Liver (tissue), 9 donors: Measurements from ENCODE around the gene SPATA1. TPM values are rescaled to one million over a fixed set of nuclear protein-coding genes. Genes with fewer than 3 reads are reported as not detected.
A peak's percentile ranks its signal among the peaks of the same experiment; 100 is the strongest.

ENCODE experiments used
- DNase-seq: peaks from one replicate; pipeline ENCODE4 v3.0.0-alpha.2; 2017; ENCODE audit warnings: low spot score
- H3K27ac ChIP-seq, 2 donors: one replicate each; pipeline ENCODE4 v1.7.0; 2013; ENCODE audit warnings: inconsistent platforms in 2 of 2, low read length in 2 of 2, control low read depth in 1 of 2, low read depth in 1 of 2, mild to moderate bottlenecking in 1 of 2
- H3K27me3 ChIP-seq, 4 donors: one replicate each; pipeline versions ENCODE4 v1.6.1 to v1.7.0; 2013; ENCODE audit warnings: low read length in 3 of 4, inconsistent platforms in 1 of 4, mild to moderate bottlenecking in 1 of 4, moderate library complexity in 1 of 4; ENCODE audit not compliant: control insufficient read depth in 4 of 4, insufficient read depth in 4 of 4
- H3K36me3 ChIP-seq, 4 donors: one replicate each; pipeline versions ENCODE4 v1.6.1 to v1.7.0; 2013; ENCODE audit warnings: low read length in 3 of 4, mild to moderate bottlenecking in 3 of 4, low read depth in 1 of 4, moderate library complexity in 1 of 4; ENCODE audit not compliant: control insufficient read depth in 4 of 4, insufficient read depth in 3 of 4
- H3K4me1 ChIP-seq, 4 donors: one replicate each; pipeline versions ENCODE4 v1.6.1 to v1.7.0; 2013; ENCODE audit warnings: low read length in 3 of 4, mild to moderate bottlenecking in 3 of 4, moderate library complexity in 1 of 4; ENCODE audit not compliant: control insufficient read depth in 4 of 4, insufficient read depth in 4 of 4
- H3K4me3 ChIP-seq, 3 donors: one replicate each; pipeline versions ENCODE4 v1.6.1 to v1.7.0; 2013; ENCODE audit warnings: low read length in 3 of 3, control low read depth in 1 of 3, low read depth in 1 of 3, mild to moderate bottlenecking in 1 of 3
- H3K9ac ChIP-seq, 2 donors: one replicate each; pipeline ENCODE4 v1.7.0; 2013; ENCODE audit warnings: low read length in 2 of 2, mild to moderate bottlenecking in 2 of 2, moderate library complexity in 2 of 2, control low read depth in 1 of 2, low read depth in 1 of 2
- H3K9me3 ChIP-seq, 4 donors: one replicate each; pipeline versions ENCODE4 v1.6.1 to v1.7.0; 2013; ENCODE audit warnings: low read length in 3 of 4; ENCODE audit not compliant: control insufficient read depth in 4 of 4
- EGR1 ChIP-seq, 2 donors: IDR thresholded peaks; 2 replicates each; pipeline ENCODE4 v1.6.1; 2016 to 2018; ENCODE audit warnings: antibody characterized with exemption in 2 of 2, low read depth in 2 of 2
- FOXA1 ChIP-seq: IDR thresholded peaks from 2 replicates; pipeline ENCODE4 v1.6.1; 2016; ENCODE audit warnings: antibody characterized with exemption
- FOXA2 ChIP-seq: IDR thresholded peaks from 2 replicates; pipeline ENCODE4 v1.6.1; 2016; ENCODE audit warnings: antibody characterized with exemption
- GABPA ChIP-seq, 2 donors: IDR thresholded peaks in 1 of 2; conservative IDR thresholded peaks in 1 of 2; 2 replicates each; pipeline ENCODE4 v1.6.1; 2016; ENCODE audit warnings: antibody characterized with exemption in 2 of 2, mild to moderate bottlenecking in 1 of 2, moderate library complexity in 1 of 2
- HNF4A ChIP-seq, 2 donors: conservative IDR thresholded peaks; 2 replicates each; pipeline ENCODE4 v1.6.1; 2016; ENCODE audit warnings: antibody characterized with exemption in 2 of 2, mild to moderate bottlenecking in 2 of 2
- HNF4G ChIP-seq: IDR thresholded peaks from 2 replicates; pipeline ENCODE4 v1.6.1; 2016; ENCODE audit warnings: antibody characterized with exemption
- JUND ChIP-seq, 2 donors: IDR thresholded peaks; 2 replicates each; pipeline ENCODE4 v1.6.1; 2016; ENCODE audit warnings: antibody characterized with exemption in 2 of 2
- NR2F2 ChIP-seq: IDR thresholded peaks from 2 replicates; pipeline ENCODE4 v1.6.1; 2016; ENCODE audit warnings: antibody characterized with exemption
- RAD21 ChIP-seq, 2 donors: IDR thresholded peaks; 2 replicates each; pipeline ENCODE4 v1.6.1; 2016; ENCODE audit warnings: antibody characterized with exemption in 2 of 2, mild to moderate bottlenecking in 2 of 2
- RXRA ChIP-seq, 2 donors: IDR thresholded peaks; 2 replicates each; pipeline ENCODE4 v1.6.1; 2017 to 2018; ENCODE audit warnings: antibody characterized with exemption in 2 of 2, mild to moderate bottlenecking in 1 of 2
- SP1 ChIP-seq: IDR thresholded peaks from 2 replicates; pipeline ENCODE4 v1.6.1; 2018; ENCODE audit warnings: antibody characterized with exemption, mild to moderate bottlenecking
- TAF1 ChIP-seq: conservative IDR thresholded peaks from 2 replicates; pipeline ENCODE4 v1.6.1; 2016; ENCODE audit warnings: antibody characterized with exemption, mild to moderate bottlenecking
- YY1 ChIP-seq: IDR thresholded peaks from 2 replicates; pipeline ENCODE4 v1.6.1; 2016; ENCODE audit warnings: antibody characterized with exemption, mild to moderate bottlenecking
- WGBS: extraction: QIAGEN DNeasy Blood & Tissue Kit; methylation state at CpG from one replicate; pipeline ENCODE4 v1.1.7; 2013; 5-methylcytosine and 5-hydroxymethylcytosine counted together
- polyA plus RNA-seq, 2 donors: library from polyadenylated mRNA; stranded (reverse) in 1 of 2; unstranded in 1 of 2; fragments of 200-250 nt in 1 of 2; fragments of >200 nt in 1 of 2; fragmentation: Nextera tagmentation in 1 of 2; extraction: Ambion mirVana in 1 of 2; gene quantifications; one replicate each; pipeline versions ENCODE4 v1.2.1 to v1.2.3, GENCODE V29; 2013 to 2015
- total RNA-seq, 2 donors: library from RNA; depleted of rRNA; stranded (reverse); fragments of >200 nt; gene quantifications; one replicate each; pipeline ENCODE4 v1.2.3, GENCODE V29; 2014
- TF ChIP-seq, protein P1 (sequence below): IDR thresholded peaks from 2 replicates; pipeline ENCODE4 v1.6.1; 2016; ENCODE audit warnings: antibody characterized with exemption
- TF ChIP-seq, protein P2 (sequence below): IDR thresholded peaks from 2 replicates; pipeline ENCODE4 v1.6.1; 2016; ENCODE audit warnings: antibody characterized with exemption
- TF ChIP-seq, protein P3 (sequence below): fragments of 150-350 bp; IDR thresholded peaks from 2 replicates; pipeline ENCODE4 v1.5.1; 2017; ENCODE audit warnings: improper control_type of control experiment, low read depth, low read length; ENCODE audit not compliant: missing input control
- TF ChIP-seq, protein P4 (sequence below): IDR thresholded peaks from 2 replicates; pipeline ENCODE4 v1.6.1; 2016; ENCODE audit warnings: antibody characterized with exemption
- TF ChIP-seq, protein P5 (sequence below): IDR thresholded peaks from 2 replicates; pipeline ENCODE4 v1.6.1; 2016; ENCODE audit warnings: antibody characterized with exemption, mild to moderate bottlenecking
- donor health status: healthy.
- donor health status: healthy.
- donor health status: healthy.
- donor health status: healthy.
- donor health status: healthy.

SPATA1 gene
- total and polyA plus RNA-seq, 4 donors: 0.06 to 2.2 (median 0.54) TPM

DNA sequence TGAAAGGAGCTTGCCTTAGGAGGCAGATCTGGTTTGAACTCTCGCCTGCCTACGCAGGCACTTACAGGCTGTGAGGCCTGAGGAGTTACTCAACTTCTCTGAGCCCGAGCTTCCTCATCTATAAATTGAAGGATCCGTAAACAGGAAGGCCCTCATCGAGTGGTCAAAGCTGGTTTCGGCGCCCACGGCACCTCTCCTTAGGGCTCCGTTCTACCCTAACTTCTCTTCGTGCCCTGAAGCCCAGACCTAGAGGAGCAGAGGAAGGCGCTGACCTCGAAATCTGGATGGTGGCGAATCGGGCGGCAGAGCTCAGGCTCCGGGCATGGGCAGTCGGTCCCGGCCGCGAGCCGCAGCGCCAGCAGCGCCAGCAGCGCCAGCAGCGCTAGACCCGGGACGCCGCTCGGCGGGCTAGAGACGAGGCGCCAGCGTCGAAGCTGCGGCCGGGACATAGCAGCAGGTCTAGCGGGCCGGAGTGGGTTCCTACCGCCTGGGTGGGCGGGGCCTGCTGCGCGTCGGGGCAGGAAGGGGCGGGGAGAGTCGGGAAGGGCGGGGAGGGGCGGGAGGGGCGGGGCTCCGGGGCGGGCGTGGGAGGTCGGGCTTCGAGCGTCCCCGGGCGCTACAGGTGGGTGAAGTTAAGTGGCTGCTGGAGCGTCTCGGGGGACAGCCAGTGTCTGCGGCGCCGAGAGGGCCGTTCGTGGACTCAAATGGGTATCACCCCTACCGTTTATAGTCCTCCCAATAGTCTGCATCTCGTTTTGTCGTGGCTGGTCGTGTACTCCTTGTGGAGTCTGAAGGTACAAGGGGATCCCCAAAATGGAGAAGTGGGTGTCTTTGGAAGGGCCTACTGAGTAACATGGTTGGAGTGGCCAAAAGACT, 68.0 kb downstream of the SPATA1 start, which contains the start of gene CTBS:
TSS of gene CTBS (minus strand) at position 474 of the 876 bp plus-strand sequence. CDS start at position 449, 25 bp downstream.
- Histone ChIP-seq H3K27ac (peak within 1 kb of the TSS; percentile 94 to 99), H3K9ac (peak within 1 kb of the TSS; percentile 95 to 97), H3K4me3 (peak within 1 kb of the TSS; percentile 81 to 87 (median 81)), H3K4me1 (peaks cover 0 to 12% (median 4%) of the 10 kb centered on the region in 4 donors), H3K9me3 (no peaks in the 10 kb centered on the region), H3K36me3 (peaks cover 0 to 10% (median 2%) of the 10 kb centered on the region in 4 donors), H3K27me3 (no peaks in the 10 kb centered on the region)
- peak; percentile 91 for DNase-seq
- peak in 1 of 2 donors; percentile 15 for TF ChIP-seq GABPA (IDR thresholded peaks at IDR 0.05 in 1 of 2, conservative IDR thresholded peaks at IDR 0.05 in 1 of 2)
- peak; percentile 29 for TF ChIP-seq SP1
- TF ChIP-seq, protein P1, sequence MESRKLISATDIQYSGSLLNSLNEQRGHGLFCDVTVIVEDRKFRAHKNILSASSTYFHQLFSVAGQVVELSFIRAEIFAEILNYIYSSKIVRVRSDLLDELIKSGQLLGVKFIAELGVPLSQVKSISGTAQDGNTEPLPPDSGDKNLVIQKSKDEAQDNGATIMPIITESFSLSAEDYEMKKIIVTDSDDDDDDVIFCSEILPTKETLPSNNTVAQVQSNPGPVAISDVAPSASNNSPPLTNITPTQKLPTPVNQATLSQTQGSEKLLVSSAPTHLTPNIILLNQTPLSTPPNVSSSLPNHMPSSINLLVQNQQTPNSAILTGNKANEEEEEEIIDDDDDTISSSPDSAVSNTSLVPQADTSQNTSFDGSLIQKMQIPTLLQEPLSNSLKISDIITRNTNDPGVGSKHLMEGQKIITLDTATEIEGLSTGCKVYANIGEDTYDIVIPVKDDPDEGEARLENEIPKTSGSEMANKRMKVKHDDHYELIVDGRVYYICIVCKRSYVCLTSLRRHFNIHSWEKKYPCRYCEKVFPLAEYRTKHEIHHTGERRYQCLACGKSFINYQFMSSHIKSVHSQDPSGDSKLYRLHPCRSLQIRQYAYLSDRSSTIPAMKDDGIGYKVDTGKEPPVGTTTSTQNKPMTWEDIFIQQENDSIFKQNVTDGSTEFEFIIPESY: no peak
- no peak for TF ChIP-seq EGR1 (IDR thresholded peaks at IDR 0.05; ENCODE audit: low read depth in 2 of 2)
- no peak for TF ChIP-seq HNF4G
- TF ChIP-seq, protein P2, sequence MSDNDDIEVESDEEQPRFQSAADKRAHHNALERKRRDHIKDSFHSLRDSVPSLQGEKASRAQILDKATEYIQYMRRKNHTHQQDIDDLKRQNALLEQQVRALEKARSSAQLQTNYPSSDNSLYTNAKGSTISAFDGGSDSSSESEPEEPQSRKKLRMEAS: no peak
- TF ChIP-seq, protein P3, sequence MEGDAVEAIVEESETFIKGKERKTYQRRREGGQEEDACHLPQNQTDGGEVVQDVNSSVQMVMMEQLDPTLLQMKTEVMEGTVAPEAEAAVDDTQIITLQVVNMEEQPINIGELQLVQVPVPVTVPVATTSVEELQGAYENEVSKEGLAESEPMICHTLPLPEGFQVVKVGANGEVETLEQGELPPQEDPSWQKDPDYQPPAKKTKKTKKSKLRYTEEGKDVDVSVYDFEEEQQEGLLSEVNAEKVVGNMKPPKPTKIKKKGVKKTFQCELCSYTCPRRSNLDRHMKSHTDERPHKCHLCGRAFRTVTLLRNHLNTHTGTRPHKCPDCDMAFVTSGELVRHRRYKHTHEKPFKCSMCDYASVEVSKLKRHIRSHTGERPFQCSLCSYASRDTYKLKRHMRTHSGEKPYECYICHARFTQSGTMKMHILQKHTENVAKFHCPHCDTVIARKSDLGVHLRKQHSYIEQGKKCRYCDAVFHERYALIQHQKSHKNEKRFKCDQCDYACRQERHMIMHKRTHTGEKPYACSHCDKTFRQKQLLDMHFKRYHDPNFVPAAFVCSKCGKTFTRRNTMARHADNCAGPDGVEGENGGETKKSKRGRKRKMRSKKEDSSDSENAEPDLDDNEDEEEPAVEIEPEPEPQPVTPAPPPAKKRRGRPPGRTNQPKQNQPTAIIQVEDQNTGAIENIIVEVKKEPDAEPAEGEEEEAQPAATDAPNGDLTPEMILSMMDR: no peak
- no peak for TF ChIP-seq YY1
- TF ChIP-seq, protein P4, sequence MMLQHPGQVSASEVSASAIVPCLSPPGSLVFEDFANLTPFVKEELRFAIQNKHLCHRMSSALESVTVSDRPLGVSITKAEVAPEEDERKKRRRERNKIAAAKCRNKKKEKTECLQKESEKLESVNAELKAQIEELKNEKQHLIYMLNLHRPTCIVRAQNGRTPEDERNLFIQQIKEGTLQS: no peak
- peak; percentile 71 for TF ChIP-seq TAF1
- TF ChIP-seq, protein P5, sequence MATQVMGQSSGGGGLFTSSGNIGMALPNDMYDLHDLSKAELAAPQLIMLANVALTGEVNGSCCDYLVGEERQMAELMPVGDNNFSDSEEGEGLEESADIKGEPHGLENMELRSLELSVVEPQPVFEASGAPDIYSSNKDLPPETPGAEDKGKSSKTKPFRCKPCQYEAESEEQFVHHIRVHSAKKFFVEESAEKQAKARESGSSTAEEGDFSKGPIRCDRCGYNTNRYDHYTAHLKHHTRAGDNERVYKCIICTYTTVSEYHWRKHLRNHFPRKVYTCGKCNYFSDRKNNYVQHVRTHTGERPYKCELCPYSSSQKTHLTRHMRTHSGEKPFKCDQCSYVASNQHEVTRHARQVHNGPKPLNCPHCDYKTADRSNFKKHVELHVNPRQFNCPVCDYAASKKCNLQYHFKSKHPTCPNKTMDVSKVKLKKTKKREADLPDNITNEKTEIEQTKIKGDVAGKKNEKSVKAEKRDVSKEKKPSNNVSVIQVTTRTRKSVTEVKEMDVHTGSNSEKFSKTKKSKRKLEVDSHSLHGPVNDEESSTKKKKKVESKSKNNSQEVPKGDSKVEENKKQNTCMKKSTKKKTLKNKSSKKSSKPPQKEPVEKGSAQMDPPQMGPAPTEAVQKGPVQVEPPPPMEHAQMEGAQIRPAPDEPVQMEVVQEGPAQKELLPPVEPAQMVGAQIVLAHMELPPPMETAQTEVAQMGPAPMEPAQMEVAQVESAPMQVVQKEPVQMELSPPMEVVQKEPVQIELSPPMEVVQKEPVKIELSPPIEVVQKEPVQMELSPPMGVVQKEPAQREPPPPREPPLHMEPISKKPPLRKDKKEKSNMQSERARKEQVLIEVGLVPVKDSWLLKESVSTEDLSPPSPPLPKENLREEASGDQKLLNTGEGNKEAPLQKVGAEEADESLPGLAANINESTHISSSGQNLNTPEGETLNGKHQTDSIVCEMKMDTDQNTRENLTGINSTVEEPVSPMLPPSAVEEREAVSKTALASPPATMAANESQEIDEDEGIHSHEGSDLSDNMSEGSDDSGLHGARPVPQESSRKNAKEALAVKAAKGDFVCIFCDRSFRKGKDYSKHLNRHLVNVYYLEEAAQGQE: peak; percentile 42
- TF ChIP-seq NR2F2: no peak
- TF ChIP-seq HNF4A (conservative IDR thresholded peaks at IDR 0.05): no peak
- TF ChIP-seq RAD21 (IDR thresholded peaks at IDR 0.05): peak; percentile 10 to 22
- TF ChIP-seq FOXA2: no peak
- TF ChIP-seq JUND (IDR thresholded peaks at IDR 0.05): no peak
- TF ChIP-seq RXRA (IDR thresholded peaks at IDR 0.05): no peak
- TF ChIP-seq FOXA1: no peak
- WGBS: under 1% methylated on average over 67 of the region's 67 CpGs
